Measurements from ENCODE around the gene VGLL4. TPM values are rescaled to one million over a fixed set of nuclear protein-coding genes. Genes with fewer than 3 reads are reported as not detected.
A peak's percentile ranks its signal among the peaks of the same experiment; 100 is the strongest.

The VGLL4 gene
- total and polyA plus RNA-seq, 2 of the 4 experiments (the other 2 are of a cell fraction) = 26.2 to 35.4 TPM

DNA sequence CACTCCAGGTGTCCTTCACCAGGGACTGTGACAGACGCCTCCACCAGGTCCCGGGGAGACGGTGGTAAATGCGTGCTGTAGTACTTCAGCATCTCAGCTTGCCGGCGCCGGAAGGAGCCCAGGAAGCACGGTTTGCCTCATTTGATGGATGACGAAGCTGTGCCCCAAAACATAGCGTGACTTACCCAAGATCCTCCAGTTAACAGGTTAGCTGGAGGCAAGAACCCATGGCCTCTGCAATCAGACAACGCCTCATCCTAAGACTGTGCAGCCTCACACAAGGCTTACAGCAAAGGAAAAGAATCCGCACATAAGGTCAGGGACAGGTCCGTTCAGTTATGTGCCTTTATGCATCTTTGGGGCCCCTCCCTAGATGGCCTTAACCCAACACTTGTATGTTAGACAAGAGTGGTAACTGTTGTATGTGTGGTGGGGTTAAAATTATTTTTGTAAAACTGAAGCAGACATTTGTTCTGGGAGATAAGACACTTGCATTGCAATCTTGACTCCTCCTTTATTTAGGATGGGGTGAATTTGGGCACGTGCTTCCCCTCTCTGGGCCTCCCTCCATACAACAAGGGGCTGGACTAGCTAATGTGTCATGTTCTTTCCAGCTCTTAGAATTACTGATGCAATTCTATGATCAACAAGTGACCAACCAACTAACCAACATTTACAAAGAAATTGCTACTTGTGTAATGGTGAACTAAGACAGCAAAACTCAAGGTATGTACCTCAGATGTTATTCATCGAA is 39.4 kb downstream of the VGLL4 start:
- peak overlapping the region; percentile 58 for H3K4me2 ChIP-seq (ENCODE audit: low read depth, low read length)
- BruUV-seq (replicated peaks) = no TSS peak
- CTCF ChIA-PET = no interaction called here

More for the DNA sequence above, 39.4 kb downstream of the VGLL4 start:
- ATAC-seq (ENCODE audit: low read depth) (peak; percentile 22), DNase-seq (peak; percentile 90)
- peaks cover 27% of the 10 kb centered on the region for H3K9me1 ChIP-seq (ENCODE audit: insufficient read depth, low read length)
- peak overlapping the region; percentile 99 for H3K23ac ChIP-seq (ENCODE audit: low read depth, low read length)
- H3K36me3 ChIP-seq (ENCODE audit: control insufficient read depth, insufficient read depth, low read length) = peaks cover 17% of the 10 kb centered on the region
- in situ Hi-C loops (cut with MboI; ENCODE audit: low sequenced_read_pairs) = loop anchor here (5.0 kb wide), 1 partner anchor 33 kb away; no protein-coding TSS in a partner anchor
- peak overlapping the region; percentile 96 for H3K14ac ChIP-seq (replicated peaks; ENCODE audit: low read depth, low read length)
- peak overlapping the region; percentile 24 for H2AFZ ChIP-seq (replicated peaks; ENCODE audit: low read length, poor library complexity)
- peaks cover 33% of the 10 kb centered on the region for H3K4me1 ChIP-seq (ENCODE audit: control insufficient read depth, insufficient read depth, low read length)
- H4K5ac ChIP-seq (ENCODE audit: low read depth, low read length) = peak overlapping the region; percentile 90
- H3K4ac ChIP-seq (ENCODE audit: low read depth, low read length) = peak overlapping the region; percentile 98
- H2BK5ac ChIP-seq (ENCODE audit: low read depth, low read length, poor library complexity, severe bottlenecking) = peak overlapping the region; percentile 99
- H2BK120ac ChIP-seq (ENCODE audit: low read depth, low read length) = peak overlapping the region; percentile 97
- peak overlapping the region; percentile 41 for H3K9ac ChIP-seq (ENCODE audit: low read depth, low read length)
- H4K20me1 ChIP-seq (ENCODE audit: insufficient read depth, low read length) = peaks cover 18% of the 10 kb centered on the region
- intact Hi-C loops (cut with micrococcal nuclease) = no loop called here
- H3K79me1 ChIP-seq (ENCODE audit: low read depth in 1 of 2, low read length in 2 of 2) = peaks cover 21 to 63% of the 10 kb centered on the region in 2 experiments
- TF ChIP-seq FOS (IDR thresholded peaks at IDR 0.05; ENCODE audit: low read depth, low read length) (0 out of 2 replicates have a peak, but pooled peaks have one; percentile 22), BHLHE40 (IDR thresholded peaks at IDR 0.05; ENCODE audit: low read depth, low read length) (peak; percentile 99), MAFK (IDR thresholded peaks at IDR 0.05; ENCODE audit: low read depth, low read length) (no peak), MXI1 (IDR thresholded peaks at IDR 0.05; ENCODE audit: borderline replicate concordance, low read depth, low read length) (0 out of 2 replicates have a peak, but pooled peaks have one; percentile 28), NFE2L2 (IDR thresholded peaks at IDR 0.05; ENCODE audit: low read depth, low read length) (no peak), CEBPB (IDR thresholded peaks at IDR 0.05; ENCODE audit: low read depth, low read length) (peak; percentile 95), SMC3 (IDR thresholded peaks at IDR 0.05; ENCODE audit: low read depth, low read length) (no peak)
- TF ChIP-seq, protein P1, sequence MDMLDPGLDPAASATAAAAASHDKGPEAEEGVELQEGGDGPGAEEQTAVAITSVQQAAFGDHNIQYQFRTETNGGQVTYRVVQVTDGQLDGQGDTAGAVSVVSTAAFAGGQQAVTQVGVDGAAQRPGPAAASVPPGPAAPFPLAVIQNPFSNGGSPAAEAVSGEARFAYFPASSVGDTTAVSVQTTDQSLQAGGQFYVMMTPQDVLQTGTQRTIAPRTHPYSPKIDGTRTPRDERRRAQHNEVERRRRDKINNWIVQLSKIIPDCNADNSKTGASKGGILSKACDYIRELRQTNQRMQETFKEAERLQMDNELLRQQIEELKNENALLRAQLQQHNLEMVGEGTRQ (IDR thresholded peaks at IDR 0.05; ENCODE audit: low read depth, low read length) = peak; percentile 87
- TF ChIP-seq, protein P2, sequence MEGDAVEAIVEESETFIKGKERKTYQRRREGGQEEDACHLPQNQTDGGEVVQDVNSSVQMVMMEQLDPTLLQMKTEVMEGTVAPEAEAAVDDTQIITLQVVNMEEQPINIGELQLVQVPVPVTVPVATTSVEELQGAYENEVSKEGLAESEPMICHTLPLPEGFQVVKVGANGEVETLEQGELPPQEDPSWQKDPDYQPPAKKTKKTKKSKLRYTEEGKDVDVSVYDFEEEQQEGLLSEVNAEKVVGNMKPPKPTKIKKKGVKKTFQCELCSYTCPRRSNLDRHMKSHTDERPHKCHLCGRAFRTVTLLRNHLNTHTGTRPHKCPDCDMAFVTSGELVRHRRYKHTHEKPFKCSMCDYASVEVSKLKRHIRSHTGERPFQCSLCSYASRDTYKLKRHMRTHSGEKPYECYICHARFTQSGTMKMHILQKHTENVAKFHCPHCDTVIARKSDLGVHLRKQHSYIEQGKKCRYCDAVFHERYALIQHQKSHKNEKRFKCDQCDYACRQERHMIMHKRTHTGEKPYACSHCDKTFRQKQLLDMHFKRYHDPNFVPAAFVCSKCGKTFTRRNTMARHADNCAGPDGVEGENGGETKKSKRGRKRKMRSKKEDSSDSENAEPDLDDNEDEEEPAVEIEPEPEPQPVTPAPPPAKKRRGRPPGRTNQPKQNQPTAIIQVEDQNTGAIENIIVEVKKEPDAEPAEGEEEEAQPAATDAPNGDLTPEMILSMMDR (conservative IDR thresholded peaks at IDR 0.05; ENCODE audit: low read depth, low read length) = no peak
- peak overlapping the region; percentile 88 for H2AK9ac ChIP-seq (replicated peaks; ENCODE audit: low read depth, low read length, poor library complexity)
- H3K9me3 ChIP-seq (ENCODE audit: control insufficient read depth, insufficient read depth, low read length) = no peaks in the 10 kb centered on the region
- peak overlapping the region; percentile 98; the same call in 2 of the 3 replicates for H2BK15ac ChIP-seq (ENCODE audit: low read depth, low read length)
- H3K4me3 ChIP-seq (ENCODE audit: insufficient read depth, low read depth, low read length) = no peak overlapping the region
- H3K27me3 ChIP-seq (ENCODE audit: control insufficient read depth, insufficient read depth, low read length) = no peaks in the 10 kb centered on the region
- H2BK20ac ChIP-seq (ENCODE audit: low read depth, low read length) = peak overlapping the region; percentile 99
- peak overlapping the region; percentile 100 for H3K27ac ChIP-seq (ENCODE audit: insufficient read depth, low read length)
- peak overlapping the region; percentile 72 to 93 for H4K8ac ChIP-seq (ENCODE audit: low read depth in 2 of 2, low read length in 2 of 2)
- peak overlapping the region; percentile 78 for H3K56ac ChIP-seq (ENCODE audit: extremely low read depth, insufficient read depth, low read length)
- WGBS, 2 experiments (ENCODE audit: extremely low coverage in 2 of 2, insufficient read length in 1 of 2) = 50% methylated on average over 1 of the region's 15 CpGs; no CpG with 5 or more reads in 1 of the 2 experiments
- H4K91ac ChIP-seq (ENCODE audit: insufficient read depth, low read depth, low read length) = peak overlapping the region; percentile 97
- H3K18ac ChIP-seq (ENCODE audit: low read depth, low read length) = peak overlapping the region; percentile 95
- H2AK5ac ChIP-seq (ENCODE audit: low read depth, low read length) = peak overlapping the region; percentile 98
- dilution Hi-C loops (cut with HindIII; ENCODE audit: low sequenced_read_pairs, unreplicated experiment) = no loop called here
- POLR2A ChIA-PET (ENCODE audit: unreplicated experiment) = interaction anchor here (0.5 kb wide), 1 partner anchor 220 kb away, joined by 6 read pairs; no protein-coding TSS in a partner anchor

Data from IMR-90 (cell line).